Pancreas (tissue), 10 donors: ENCODE results near the gene CELF2. TPM values are rescaled to one million over a fixed set of nuclear protein-coding genes. Genes with fewer than 3 reads are reported as not detected.

Experiments used
- ATAC-seq, 4 donors: fragments of 200-7000 bp; cut with Tn5 transposase; one replicate each; pipeline versions ENCODE4 v1.8.0 to v1.9.1; 2020; ENCODE audit warnings: mild to moderate bottlenecking in 4 of 4, moderate library complexity in 4 of 4
- DNase-seq, 6 donors: peaks; one replicate each; pipeline ENCODE4 v3.0.0-alpha.2; 2020
- FAIRE-seq: peaks from 2 replicates; lab custom pipeline; 2012; peaks lifted over from hg19 to GRCh38; lab: Jason Lieb, UNC
- H3K27ac ChIP-seq, 4 donors: fragments of 200-600 bp; sonication (generic); 1 replicate in 3 of 4; 2 replicates in 1 of 4; pipeline versions ENCODE4 v1.5.0 to v1.8.0; 2020
- H3K27me3 ChIP-seq, 4 donors: fragments of 200-600 bp; one replicate each; pipeline ENCODE4 v1.8.0; 2021
- H3K36me3 ChIP-seq, 3 donors: fragments of 200-600 bp; sonication (generic) in 1 of 3; one replicate each; pipeline versions ENCODE4 v1.5.0 to v1.8.0; 2020 to 2021
- H3K4me1 ChIP-seq, 3 donors: fragments of 200-600 bp; one replicate each; pipeline ENCODE4 v1.8.0; 2021
- H3K4me3 ChIP-seq, 4 donors: fragments of 200-600 bp; sonication (generic) in 2 of 4; one replicate each; pipeline versions ENCODE4 v1.5.0 to v1.8.0; 2020 to 2021
- H3K9me3 ChIP-seq, 4 donors: fragments of 200-600 bp; one replicate each; pipeline ENCODE4 v1.8.0; 2021
- CTCF ChIP-seq, 4 donors: fragments of 200-600 bp; sonication (generic) in 3 of 4; IDR thresholded peaks; one replicate each; pipeline versions ENCODE4 v1.5.0 to v1.8.0; 2021; ENCODE audit warnings: antibody characterized with exemption in 4 of 4
- WGBS, 2 donors: extraction: QIAGEN DNeasy Blood & Tissue Kit; methylation state at CpG; one replicate each; pipeline ENCODE4 v1.1.7; 2013; 5-methylcytosine and 5-hydroxymethylcytosine counted together
- intact Hi-C, 3 donors: fragments of 100-400 bp; cut with DNase I; formaldehyde crosslinking; loops; one replicate each; pipeline versions ENCODE4 v1.11.1 to v1.14.2; 2022
- polyA plus RNA-seq, 2 donors: library from polyadenylated mRNA; stranded (reverse); fragments of 200-250 nt; gene quantifications; one replicate each; pipeline ENCODE4 v1.2.3, GENCODE V29; 2013
- total RNA-seq, 6 donors: library from RNA; stranded (reverse); fragmentation: NEBNext Ultra II Directional in 4 of 6; extraction: Animal tissue kit (Norgen Biotek cat#: 25700) in 4 of 6; gene quantifications; one replicate each; pipeline versions ENCODE4 v1.2.1 to v1.2.4, GENCODE V29; 2021 to 2023
- donor health status: healthy with polysubstance abuse.
- donor health status: DM: no; HTN: no; CAD: no; lungs with moderate emphysema.
- donor health status: DM: no; HTN: no; CAD: no.
- donor health status: control.
- donor health status: control.
- donor health status: Bipolar disorder and iron deficiency.
- donor health status: DM: yes; HTN: yes; CAD: no.
- donor health status: DM: no; HTN: no; CAD: no.
- donor health status: DM: no; HTN: no; CAD: no.
- donor health status: DM: yes; HTN: yes; CAD: no.

CELF2 gene
- total and polyA plus RNA-seq, 8 donors: 1.2 to 11.7 (median 2.2) TPM

DNA sequence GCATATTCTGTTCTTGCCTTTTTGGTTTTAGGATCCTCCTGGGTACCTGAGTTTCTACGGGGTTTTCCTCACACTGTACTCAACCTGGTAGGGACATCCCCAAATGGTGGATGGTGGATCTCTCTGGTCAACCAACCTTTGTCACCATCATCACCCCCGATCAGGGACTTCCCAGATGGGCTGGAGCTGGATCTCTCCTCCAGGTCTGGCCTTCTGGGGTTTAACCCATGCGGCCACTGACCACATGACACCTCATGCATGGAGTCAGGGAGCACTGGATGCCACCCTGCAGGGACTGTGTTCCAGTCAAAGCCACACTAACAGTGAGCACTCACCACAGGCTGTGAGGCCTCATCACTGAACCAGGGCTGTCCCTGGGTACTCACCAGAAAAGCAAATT, 80.0 kb downstream of the CELF2 start:
- no peak for FAIRE-seq

DNA sequence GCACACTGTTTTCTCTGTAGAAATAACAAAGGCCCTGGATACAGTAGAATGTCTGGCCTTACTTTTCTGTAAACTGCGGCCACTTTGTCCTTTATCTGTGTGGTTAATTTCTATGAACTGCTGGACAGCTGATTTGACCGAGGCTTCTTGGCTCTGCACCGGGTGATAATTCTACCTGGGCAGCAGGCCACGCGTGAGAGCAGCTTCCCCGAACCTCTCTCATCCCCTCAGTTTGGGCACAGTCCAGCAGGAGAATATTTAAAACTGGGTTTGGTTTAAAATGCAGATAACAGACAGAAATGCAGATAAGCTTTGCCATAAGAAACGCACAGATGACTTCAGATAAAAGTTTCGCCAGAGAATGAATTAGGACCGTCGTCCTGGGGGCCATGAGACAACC, 81.0 kb downstream of the CELF2 start:
- DNase-seq (no peak), FAIRE-seq (no peak), ATAC-seq (no peak)
- no peaks in the 10 kb centered on the region for H3K9me3 ChIP-seq
- H3K27me3 ChIP-seq: no peaks in the 10 kb centered on the region
- intact Hi-C loops: no loop called here
- H3K4me1 ChIP-seq: no peaks in the 10 kb centered on the region
- TF ChIP-seq CTCF (IDR thresholded peaks at IDR 0.05): no peak
- no peak overlapping the region for H3K27ac ChIP-seq
- H3K4me3 ChIP-seq: no peak overlapping the region
- H3K36me3 ChIP-seq: no peaks in the 10 kb centered on the region
- WGBS, 2 donors: 62 to 73% methylated on average over 10 of the region's 10 CpGs

More for the DNA sequence above, 80.0 kb downstream of the CELF2 start:
- no peak for TF ChIP-seq CTCF (IDR thresholded peaks at IDR 0.05)
- Histone ChIP-seq H3K27ac (no peak overlapping the region), H3K27me3 (no peaks in the 10 kb centered on the region), H3K9me3 (no peaks in the 10 kb centered on the region), H3K4me3 (no peak overlapping the region), H3K4me1 (no peaks in the 10 kb centered on the region), H3K36me3 (no peaks in the 10 kb centered on the region)
- ATAC-seq (no peak), DNase-seq (no peak)
- intact Hi-C loops: no loop called here
- WGBS, 2 donors: 66 to 78% methylated on average over 3 of the region's 3 CpGs

- no peak for DNase-seq
- ATAC-seq: no peak
- Histone ChIP-seq H3K36me3 (no peaks in the 10 kb centered on the region), H3K27ac (no peak overlapping the region), H3K27me3 (no peaks in the 10 kb centered on the region), H3K4me1 (no peaks in the 10 kb centered on the region), H3K4me3 (no peak overlapping the region), H3K9me3 (no peaks in the 10 kb centered on the region)
- TF ChIP-seq CTCF (IDR thresholded peaks at IDR 0.05): no peak
- WGBS, 2 donors: 85 to 93% methylated on average over 9 of the region's 9 CpGs
- intact Hi-C loops: no loop called here
- no peak for FAIRE-seq
Observed at GRCh38 chr10:11104772-11105675, 87.4 kb downstream of the CELF2 start.

- H3K27me3 ChIP-seq: no peaks in the 10 kb centered on the region
- 76 to 83% methylated on average over 2 of the region's 2 CpGs for WGBS, 2 donors
- H3K9me3 ChIP-seq: no peaks in the 10 kb centered on the region
- FAIRE-seq (no peak), DNase-seq (no peak), ATAC-seq (no peak)
- TF ChIP-seq CTCF (IDR thresholded peaks at IDR 0.05): no peak
- no peak overlapping the region for H3K4me3 ChIP-seq
- intact Hi-C loops: no loop called here
- no peaks in the 10 kb centered on the region for H3K4me1 ChIP-seq
- no peak overlapping the region for H3K27ac ChIP-seq
- H3K36me3 ChIP-seq: no peaks in the 10 kb centered on the region
Observed at GRCh38 chr10:11105676-11106004, 88.0 kb downstream of the CELF2 start.
